PC-9 (cell line): ENCODE data around the gene MAP3K8. TPM values are rescaled to one million over a fixed set of nuclear protein-coding genes. Genes with fewer than 3 reads are reported as not detected.
A peak's percentile ranks its signal among the peaks of the same experiment; 100 is the strongest.

ENCODE experiments used
- BruUV-seq: library from RNA; stranded (reverse); fragments of 400-500 nt; replicated peaks from 2 replicates; lab custom pipeline; 2021; lab: Mats Ljungman, UMichigan
- CTCF ChIA-PET: fragments of 300-600 bp; sonication (Branson Sonifier 250); formaldehyde crosslinking; loops from one replicate; lab custom pipeline; 2022; ENCODE audit warnings: antibody characterized with exemption; lab: Charles Lee
- POLR2A ChIA-PET: fragments of 300-600 bp; sonication (Branson Sonifier 250); formaldehyde crosslinking; loops from one replicate; lab custom pipeline; 2022; ENCODE audit warnings: antibody characterized with exemption; ENCODE audit not compliant: unreplicated experiment; lab: Charles Lee
- DNase-seq, 2 experiments: peaks; one replicate each; pipeline versions ENCODE4 v3.0.0 to v3.0.0-alpha.2; 2015 to 2022; ENCODE audit warnings: mixed read lengths in 1 of 2
- H2AFZ ChIP-seq: fragments of 200-600 bp; sonication (generic); 2 replicates; pipeline ENCODE4 v1.8.1; 2017; ENCODE audit warnings: antibody characterized with exemption
- H3F3A ChIP-seq: fragments of 200-600 bp; sonication (generic); 2 replicates; pipeline ENCODE4 v1.8.1; 2017; ENCODE audit warnings: antibody characterized with exemption, mild to moderate bottlenecking, low read depth; ENCODE audit not compliant: insufficient read depth
- H3K27ac ChIP-seq: fragments of 200-600 bp; sonication (generic); 2 replicates; pipeline ENCODE4 v1.6.1; 2016; ENCODE audit warnings: mixed run types
- H3K27me3 ChIP-seq: fragments of 200-600 bp; sonication (generic); 2 replicates; pipeline ENCODE4 v1.6.1; 2016; ENCODE audit warnings: low read depth, mixed run types; ENCODE audit not compliant: insufficient read depth
- H3K36me3 ChIP-seq: fragments of 200-600 bp; sonication (generic); 2 replicates; pipeline ENCODE4 v1.6.1; 2016; ENCODE audit warnings: low read depth, mixed run types
- H3K4me1 ChIP-seq: fragments of 200-600 bp; sonication (generic); replicated peaks from 2 replicates; pipeline ENCODE4 v1.6.1; 2016; ENCODE audit warnings: mixed run types; ENCODE audit not compliant: insufficient read depth
- H3K4me2 ChIP-seq: fragments of 200-600 bp; sonication (generic); 2 replicates; pipeline ENCODE4 v1.6.1; 2017; ENCODE audit warnings: mixed run types
- H3K4me3 ChIP-seq: fragments of 200-600 bp; sonication (generic); 2 replicates; pipeline ENCODE4 v1.6.1; 2016; ENCODE audit warnings: mixed run types
- H3K79me2 ChIP-seq: fragments of 200-600 bp; sonication (generic); 2 replicates; pipeline ENCODE4 v1.6.1; 2017; ENCODE audit warnings: low read depth, mixed run types
- H3K9me2 ChIP-seq: fragments of 200-600 bp; sonication (generic); 2 replicates; pipeline ENCODE4 v1.8.1; 2017; ENCODE audit warnings: mild to moderate bottlenecking; ENCODE audit not compliant: insufficient read depth
- H3K9me3 ChIP-seq: fragments of 200-600 bp; sonication (generic); 2 replicates; pipeline ENCODE4 v1.8.1; 2016; ENCODE audit warnings: low read depth; ENCODE audit not compliant: insufficient read depth
- H4K20me1 ChIP-seq: fragments of 200-600 bp; sonication (generic); 2 replicates; pipeline ENCODE4 v1.8.1; 2017; ENCODE audit not compliant: insufficient read depth
- EZH2 ChIP-seq: fragments of 200-600 bp; sonication (generic); IDR thresholded peaks from 2 replicates; pipeline ENCODE4 v1.8.0; 2017; ENCODE audit warnings: antibody characterized with exemption, low read depth
- intact Hi-C: fragments of 100-400 bp; cut with micrococcal nuclease; formaldehyde crosslinking; loops from one replicate; pipeline ENCODE4 v1.10.0; 2022; ENCODE audit not compliant: unreplicated experiment
- total RNA-seq: library from RNA; stranded (reverse); gene quantifications from 2 replicates; pipeline ENCODE4 v1.2.3, GENCODE V29; 2021
- TF ChIP-seq, protein P1 (sequence below): fragments of 200-600 bp; sonication (generic); conservative IDR thresholded peaks from 2 replicates; pipeline ENCODE4 v1.6.1; 2017; ENCODE audit warnings: mixed run types, antibody characterized with exemption, mild to moderate bottlenecking, moderate library complexity

Gene MAP3K8
- total RNA-seq, 1 experiment from 2014 or later, result 14.3 TPM

- H2AFZ ChIP-seq, result no peak overlapping the region
- H3K4me1 ChIP-seq, result peaks cover 6% of the 10 kb centered on the region; the same call in 1 of the 2 replicates
- TF ChIP-seq, protein P1, sequence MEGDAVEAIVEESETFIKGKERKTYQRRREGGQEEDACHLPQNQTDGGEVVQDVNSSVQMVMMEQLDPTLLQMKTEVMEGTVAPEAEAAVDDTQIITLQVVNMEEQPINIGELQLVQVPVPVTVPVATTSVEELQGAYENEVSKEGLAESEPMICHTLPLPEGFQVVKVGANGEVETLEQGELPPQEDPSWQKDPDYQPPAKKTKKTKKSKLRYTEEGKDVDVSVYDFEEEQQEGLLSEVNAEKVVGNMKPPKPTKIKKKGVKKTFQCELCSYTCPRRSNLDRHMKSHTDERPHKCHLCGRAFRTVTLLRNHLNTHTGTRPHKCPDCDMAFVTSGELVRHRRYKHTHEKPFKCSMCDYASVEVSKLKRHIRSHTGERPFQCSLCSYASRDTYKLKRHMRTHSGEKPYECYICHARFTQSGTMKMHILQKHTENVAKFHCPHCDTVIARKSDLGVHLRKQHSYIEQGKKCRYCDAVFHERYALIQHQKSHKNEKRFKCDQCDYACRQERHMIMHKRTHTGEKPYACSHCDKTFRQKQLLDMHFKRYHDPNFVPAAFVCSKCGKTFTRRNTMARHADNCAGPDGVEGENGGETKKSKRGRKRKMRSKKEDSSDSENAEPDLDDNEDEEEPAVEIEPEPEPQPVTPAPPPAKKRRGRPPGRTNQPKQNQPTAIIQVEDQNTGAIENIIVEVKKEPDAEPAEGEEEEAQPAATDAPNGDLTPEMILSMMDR, result no peak
- no peak for TF ChIP-seq EZH2
- intact Hi-C loops, result no loop called here
- H3K4me2 ChIP-seq, result no peak overlapping the region
- H3K27ac ChIP-seq, result no peak overlapping the region
- no peak overlapping the region for H3K4me3 ChIP-seq
- no peaks in the 10 kb centered on the region for H4K20me1 ChIP-seq
- no peaks in the 10 kb centered on the region for H3K9me3 ChIP-seq
- no TSS peak for BruUV-seq
- H3K79me2 ChIP-seq, result no peaks in the 10 kb centered on the region
- POLR2A ChIA-PET, result no interaction called here
- H3F3A ChIP-seq, result no peaks in the 10 kb centered on the region; the same call in 1 of the 2 replicates
- CTCF ChIA-PET, result interaction anchor here (0.6 kb wide), 1 partner anchor 74 kb away, joined by 6 read pairs; no protein-coding TSS in a partner anchor
- H3K36me3 ChIP-seq, result no peaks in the 10 kb centered on the region
- H3K27me3 ChIP-seq, result no peaks in the 10 kb centered on the region
- no peak for DNase-seq
- no peaks in the 10 kb centered on the region for H3K9me2 ChIP-seq
Measured at GRCh38 chr10:30390207-30390606, 43.8 kb upstream of the MAP3K8 start.

GRCh38 chr10:30391266-30391665 is 42.7 kb upstream of the MAP3K8 start:
- Histone ChIP-seq H3K79me2 (no peaks in the 10 kb centered on the region), H3K4me3 (no peak overlapping the region), H3K36me3 (no peaks in the 10 kb centered on the region), H3K27ac (no peak overlapping the region), H3K9me3 (no peaks in the 10 kb centered on the region), H3K4me2 (no peak overlapping the region), H2AFZ (no peak overlapping the region), H3K27me3 (no peaks in the 10 kb centered on the region), H4K20me1 (no peaks in the 10 kb centered on the region), H3K4me1 (peaks cover 6% of the 10 kb centered on the region; the same call in 1 of the 2 replicates), H3K9me2 (no peaks in the 10 kb centered on the region), H3F3A (no peaks in the 10 kb centered on the region; the same call in 1 of the 2 replicates)
- intact Hi-C loops, result no loop called here
- no peak for DNase-seq
- ChIA-PET POLR2A (no interaction called here), CTCF (no interaction called here)
- BruUV-seq, result no TSS peak
- TF ChIP-seq, protein P1, result no peak
- TF ChIP-seq EZH2, result no peak

DNA sequence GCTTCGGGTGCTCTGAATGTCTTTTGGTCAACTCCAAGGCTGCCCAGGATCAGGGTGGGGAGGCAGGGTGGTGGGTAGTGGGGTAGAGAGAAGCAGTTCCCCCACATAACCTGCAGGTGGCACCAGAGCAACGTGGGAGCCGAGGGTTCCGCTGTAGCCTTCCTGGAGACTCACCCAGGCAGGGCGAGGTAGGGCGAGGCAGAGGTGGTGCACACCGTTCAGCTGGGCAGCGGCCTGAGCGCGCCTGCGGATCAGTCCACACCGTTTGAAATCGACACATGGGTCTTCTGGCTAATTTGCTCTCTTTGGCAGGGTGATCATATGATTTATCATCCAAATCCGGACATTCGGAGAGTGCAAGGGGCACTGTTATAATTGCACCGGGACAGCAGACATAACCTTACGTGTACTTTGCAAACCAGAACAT is 41.4 kb upstream of the MAP3K8 start:
- peak in 1 of 2 experiments; percentile 72 for DNase-seq
- Histone ChIP-seq H3K9me2 (no peaks in the 10 kb centered on the region), H2AFZ (no peak overlapping the region), H3K4me1 (no peaks in the 10 kb centered on the region), H3K4me3 (no peak overlapping the region), H3K9me3 (no peaks in the 10 kb centered on the region), H4K20me1 (no peaks in the 10 kb centered on the region), H3K27ac (no peak overlapping the region), H3K4me2 (peak overlapping the region; percentile 38; the same call in 1 of the 2 replicates), H3F3A (no peaks in the 10 kb centered on the region; the same call in 1 of the 2 replicates), H3K79me2 (no peaks in the 10 kb centered on the region), H3K36me3 (no peaks in the 10 kb centered on the region), H3K27me3 (no peaks in the 10 kb centered on the region)
- TF ChIP-seq, protein P1, result peak; percentile 87
- TF ChIP-seq EZH2, result no peak
- ChIA-PET CTCF (interaction anchor here (0.6 to 1.5 kb wide), 4 partner anchors 78 to 642 kb away, joined by 4 to 5 read pairs (median 5); no protein-coding TSS in a partner anchor), POLR2A (no interaction called here)
- no TSS peak for BruUV-seq
- intact Hi-C loops, result loop anchor here (1.0 to 2.0 kb wide), 3 partner anchors 142 to 199 kb away; no protein-coding TSS in a partner anchor
